ENCODE measurements around the gene ATL2.

DNA sequence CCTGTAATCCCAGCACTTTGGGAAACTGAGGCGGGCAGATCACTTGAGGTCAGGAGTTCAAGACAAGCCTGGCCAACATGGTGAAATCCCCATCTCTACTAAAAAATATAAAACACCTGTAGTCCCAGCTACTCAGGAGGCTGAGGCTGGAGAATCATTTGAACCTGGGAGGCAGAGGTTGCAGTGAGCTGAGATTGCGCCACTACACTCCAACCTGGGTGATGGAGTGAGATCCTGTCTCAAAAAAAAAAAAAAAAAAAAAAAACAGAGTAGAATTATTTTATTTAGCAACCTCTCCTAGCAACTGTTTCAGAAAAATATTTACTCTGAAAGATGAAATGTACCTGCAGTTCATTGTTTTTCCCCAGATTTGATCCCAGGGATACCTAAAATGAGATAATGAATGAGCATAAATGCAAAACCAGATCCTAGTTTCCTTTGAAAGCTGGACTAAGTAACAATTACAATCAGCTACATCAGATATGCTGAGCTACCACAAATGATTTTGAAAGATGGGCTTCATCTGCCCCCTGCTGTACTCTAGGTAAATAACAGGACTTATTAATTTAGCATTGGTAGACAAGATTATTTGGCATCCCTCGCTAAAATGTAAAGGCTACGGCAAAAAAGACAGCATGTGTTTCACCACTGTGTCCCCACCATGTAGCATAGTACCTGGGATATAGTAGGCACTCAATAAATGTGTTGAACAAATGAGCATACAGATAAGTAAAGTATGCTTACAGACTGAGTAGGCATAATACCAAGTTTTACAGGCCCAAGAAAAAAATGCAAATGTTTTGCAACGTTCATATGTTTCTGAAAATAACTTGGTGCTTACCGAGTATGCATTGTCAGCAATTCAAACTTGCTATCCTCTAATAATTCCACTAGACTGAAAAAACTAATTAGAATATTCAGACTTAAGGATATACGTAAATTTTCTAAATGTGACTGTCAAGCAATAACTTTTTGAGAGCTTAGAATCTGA, 102.5 kb downstream of the ATL2 start:
- no peak for TF ChIP-seq EZH2 (IDR thresholded peaks at IDR 0.05)
- TF ChIP-seq POLR2AphosphoS5 (IDR thresholded peaks at IDR 0.05; ENCODE audit: borderline replicate concordance, low read depth, low read length) = no peak
- no peak for TF ChIP-seq FOXP2 (optimal IDR thresholded peaks at IDR 0.05; ENCODE audit: control extremely low read depth, extremely low read length, insufficient read depth)
